CD4-positive, alpha-beta T cell treated with Interleukin-2 at 100 ng/mL for 4 hours (primary cell): Measurements from ENCODE around the gene CLEC2L.

ENCODE experiments used
- DNase-seq: peaks from one replicate; pipeline ENCODE4 v3.0.0-alpha.2; 2020; ENCODE audit warnings: low spot score

The CLEC2L gene

DNA sequence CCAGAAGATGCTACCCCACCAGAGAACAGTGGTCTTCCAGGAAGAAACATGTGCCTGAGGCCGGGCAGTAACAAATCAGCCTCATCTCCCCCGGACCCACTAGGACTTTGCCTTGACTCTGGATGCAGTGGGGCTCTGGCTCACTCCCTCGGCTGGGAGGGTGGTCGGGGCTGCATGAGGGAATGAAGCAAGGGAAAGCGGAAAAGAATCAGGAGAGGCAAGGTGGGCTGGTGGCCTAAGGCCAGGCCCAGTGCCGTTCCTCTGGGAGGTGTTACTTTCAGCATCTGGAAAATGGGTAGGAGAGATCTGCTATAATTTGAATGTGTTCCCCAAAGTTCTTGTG lies 51.8 kb downstream of the CLEC2L start:
- no peak for DNase-seq

DNA sequence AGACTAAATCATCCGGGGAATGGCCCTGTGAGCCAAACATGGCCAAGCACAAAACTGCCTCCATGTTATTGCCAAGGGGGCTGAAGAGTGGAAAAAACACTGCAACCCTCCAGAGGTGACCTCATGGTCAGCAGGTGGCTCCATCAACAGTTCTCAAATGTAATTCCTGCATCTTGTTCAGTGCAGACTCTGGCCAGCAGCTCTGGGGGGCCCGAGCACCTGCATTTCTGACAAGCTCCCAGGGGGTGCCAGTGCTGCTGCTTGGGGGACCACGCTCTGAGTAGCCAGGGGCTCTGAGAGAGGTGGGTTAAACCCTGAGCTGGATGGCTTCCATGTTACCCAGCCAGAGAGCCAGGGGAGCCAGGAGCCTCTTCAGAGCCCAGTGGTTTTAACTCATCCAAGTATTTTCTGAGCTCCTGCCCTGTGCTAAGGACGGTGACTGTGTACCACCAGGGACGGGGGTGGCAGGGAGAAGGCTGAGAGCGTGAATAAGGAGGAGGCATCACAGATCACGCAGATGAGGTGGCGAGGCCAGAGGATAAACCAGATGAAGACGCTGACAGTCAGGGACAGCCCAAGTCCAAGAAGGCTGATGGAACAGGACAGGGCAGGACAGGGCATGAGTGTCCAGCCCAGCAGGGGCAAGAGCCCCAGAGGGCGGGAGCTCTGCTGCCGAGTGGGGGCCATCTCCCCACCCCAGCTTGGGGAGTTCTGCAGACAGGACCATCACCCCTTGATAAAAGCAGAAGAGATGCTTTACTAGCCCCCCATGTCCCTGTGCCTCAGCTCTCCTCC lies 52.9 kb downstream of the CLEC2L start:
- no peak for DNase-seq

DNA sequence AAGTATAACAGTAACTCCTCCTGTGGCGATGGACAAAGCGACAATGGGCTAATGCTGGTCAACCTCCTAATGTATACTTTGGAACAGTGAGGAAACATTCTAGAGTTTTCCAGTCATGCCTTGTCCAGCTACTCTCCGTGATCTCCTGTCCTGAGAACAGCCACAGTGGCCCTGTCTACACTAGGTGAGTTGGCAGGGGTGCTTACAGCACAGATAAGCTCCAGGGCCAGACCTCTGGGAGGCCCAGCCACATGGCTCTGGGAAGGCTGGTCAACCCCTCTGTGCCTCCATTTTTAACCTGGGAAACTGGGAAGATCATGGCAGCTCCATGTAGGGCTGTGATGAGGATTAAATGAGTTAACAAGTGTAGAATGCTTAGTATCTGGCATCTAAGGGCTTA lies 57.0 kb downstream of the CLEC2L start:
- no peak for DNase-seq

DNA sequence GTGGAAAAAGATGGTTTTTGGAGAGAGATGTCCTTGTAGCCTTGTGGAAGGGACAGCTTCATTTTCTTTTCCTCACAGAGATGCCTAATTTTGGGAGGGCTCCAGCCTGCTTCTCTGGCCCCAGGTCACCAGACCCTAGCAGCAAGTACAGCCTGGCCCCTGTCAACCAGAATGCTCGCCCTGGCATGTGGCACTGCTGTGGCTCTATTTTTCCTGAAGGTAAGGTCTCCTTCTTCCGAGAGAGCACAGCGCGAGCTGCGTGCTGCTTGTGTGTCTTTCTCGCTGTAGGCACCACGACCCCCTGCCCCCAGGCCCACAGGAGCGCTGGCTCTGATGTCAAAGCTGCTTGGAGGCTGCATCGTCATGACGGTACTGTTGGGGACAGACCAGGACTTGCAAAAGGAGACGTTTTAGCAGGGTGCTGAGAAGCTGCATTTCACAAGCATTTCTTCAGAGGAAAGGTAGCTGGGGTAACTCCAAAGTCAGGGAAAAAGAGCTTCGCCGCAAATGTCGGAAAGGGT lies 58.7 kb downstream of the CLEC2L start:
- no peak for DNase-seq

DNA sequence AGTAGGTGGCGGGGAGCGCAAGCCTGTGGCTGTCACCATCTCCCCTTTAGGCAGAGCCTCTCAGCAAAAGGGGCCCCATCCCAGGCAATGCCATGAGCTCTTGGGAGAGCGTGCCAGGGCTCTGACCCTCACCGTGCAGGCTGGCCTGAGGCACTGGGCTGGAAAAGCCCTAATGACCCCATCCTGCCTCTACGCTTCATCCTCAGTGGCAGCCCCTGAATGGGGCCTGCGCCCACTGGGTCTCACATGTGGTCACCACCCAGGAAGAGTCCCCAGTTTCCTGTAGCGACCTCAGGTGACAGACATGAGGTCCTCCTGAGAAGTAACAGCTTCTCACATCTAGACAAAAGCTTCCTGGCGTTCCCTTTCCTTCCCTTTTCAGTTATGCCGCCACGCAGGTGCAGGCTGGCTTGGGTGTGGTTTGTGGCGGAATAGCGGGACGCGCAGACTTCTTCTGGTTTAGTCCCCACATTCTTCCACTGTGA lies 59.2 kb downstream of the CLEC2L start:
- no peak for DNase-seq

DNA sequence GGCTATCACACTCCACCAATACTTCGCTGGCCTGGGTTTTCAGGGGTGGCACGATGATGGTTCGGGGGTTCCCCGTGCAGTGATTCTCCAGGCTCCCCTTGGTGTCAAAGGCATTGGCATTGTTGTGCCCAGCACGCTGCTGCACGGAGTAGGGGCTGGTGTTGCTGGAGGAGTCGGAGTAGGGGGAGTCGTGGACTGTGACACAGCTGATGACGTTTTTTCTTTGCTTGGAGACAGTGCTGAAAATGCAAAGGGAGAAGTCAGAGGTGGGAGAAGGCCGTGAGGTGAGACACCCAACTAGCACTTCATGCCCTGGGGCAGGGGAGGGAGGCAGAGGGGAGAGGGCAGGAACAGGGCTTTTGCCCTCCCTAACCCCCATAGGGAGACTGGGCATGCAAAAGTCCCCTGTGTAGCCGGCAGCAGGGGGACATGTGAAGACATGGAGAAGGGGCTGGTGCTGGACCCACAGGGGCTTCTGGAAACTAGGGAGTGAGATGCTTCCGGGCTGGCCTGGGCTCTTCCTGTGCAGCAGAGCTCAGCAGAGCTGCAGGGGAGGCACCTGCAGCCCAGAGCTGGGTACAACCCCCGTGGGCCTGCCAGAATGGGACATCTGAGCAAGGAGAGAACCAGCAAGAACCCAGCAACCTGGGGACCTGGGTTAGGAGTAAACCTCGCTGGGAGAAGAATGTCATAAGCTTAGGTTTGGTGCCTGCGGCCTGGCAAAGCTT lies 60.5 kb downstream of the CLEC2L start:
- DNase-seq: no peak

DNA sequence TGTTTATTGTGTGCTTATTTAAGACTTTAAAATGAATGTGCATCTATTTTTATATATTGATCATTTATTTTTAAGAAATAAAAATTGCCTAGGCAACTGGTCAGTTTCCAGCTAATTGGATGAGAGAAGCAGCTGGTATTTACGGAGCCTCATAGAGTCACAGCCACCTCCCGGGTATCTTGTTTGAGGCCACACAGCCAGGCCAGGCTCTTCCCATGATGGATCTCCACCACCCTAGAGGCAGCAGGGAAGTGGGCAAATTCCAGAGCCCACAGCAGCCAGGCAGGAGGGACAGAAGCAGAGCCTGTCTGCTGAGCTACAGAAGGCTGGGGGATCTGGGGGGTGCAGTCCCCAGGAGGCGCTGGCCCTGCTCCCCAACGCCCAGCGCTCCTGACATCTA lies 61.6 kb downstream of the CLEC2L start:
- DNase-seq: no peak

DNA sequence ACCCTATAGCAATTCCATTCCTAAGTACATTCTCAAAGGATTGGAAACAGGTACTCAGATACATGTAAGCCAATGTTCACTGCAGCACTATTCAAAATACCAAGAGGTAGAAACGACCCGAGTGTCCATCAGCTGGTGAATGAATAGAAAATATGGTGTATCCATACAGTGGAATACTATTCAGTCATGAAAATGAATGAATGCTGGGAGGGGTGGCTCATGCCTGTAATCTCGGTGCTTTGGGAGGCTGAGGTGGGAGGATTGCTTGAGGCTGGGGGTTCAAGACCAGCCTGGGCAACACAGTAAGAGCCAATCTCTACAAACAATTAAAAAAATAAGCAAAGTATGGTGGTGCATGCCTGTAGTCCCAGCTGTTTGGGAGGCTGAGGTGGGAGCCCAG lies 62.8 kb downstream of the CLEC2L start:
- no peak for DNase-seq

DNA sequence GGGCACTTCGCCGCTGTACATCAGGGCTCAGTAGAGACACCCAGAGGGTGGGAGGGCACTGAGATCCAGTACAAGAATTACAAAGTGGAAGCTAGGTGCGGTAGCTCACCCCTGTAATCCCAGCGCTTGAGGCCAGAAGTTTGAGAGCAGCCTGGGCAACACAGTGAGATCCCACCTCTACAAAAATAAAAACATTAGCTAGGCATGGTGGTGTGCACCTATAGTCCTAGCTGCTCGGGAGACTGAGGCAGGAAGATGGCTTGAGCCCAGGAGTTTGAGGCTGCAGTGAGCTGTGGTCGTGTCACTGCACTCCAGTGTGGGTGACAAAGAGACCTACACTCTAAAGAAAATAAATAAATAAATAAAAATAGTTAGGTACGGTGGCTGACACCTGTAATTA lies 64.0 kb downstream of the CLEC2L start:
- no peak for DNase-seq

DNA sequence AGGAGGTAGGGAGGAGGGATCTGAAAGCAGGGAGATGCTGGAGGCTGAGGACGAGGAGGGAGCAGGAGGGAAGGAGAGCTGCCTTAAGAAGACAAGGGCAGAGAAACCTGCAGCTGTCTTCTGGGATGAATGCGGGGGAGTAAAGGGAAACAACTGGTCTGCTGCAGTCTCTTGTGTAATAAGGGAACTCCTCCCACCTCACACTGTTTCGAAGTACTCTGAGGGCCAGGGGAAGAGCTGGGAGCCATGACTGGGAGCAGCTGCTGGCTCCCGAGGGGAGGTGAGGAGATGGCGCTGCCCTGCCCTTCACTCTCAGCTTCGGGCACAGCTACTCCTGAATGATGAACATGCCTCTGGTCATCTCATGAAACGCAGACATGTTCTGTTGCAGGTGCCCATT lies 65.1 kb downstream of the CLEC2L start:
- DNase-seq: no peak

DNA sequence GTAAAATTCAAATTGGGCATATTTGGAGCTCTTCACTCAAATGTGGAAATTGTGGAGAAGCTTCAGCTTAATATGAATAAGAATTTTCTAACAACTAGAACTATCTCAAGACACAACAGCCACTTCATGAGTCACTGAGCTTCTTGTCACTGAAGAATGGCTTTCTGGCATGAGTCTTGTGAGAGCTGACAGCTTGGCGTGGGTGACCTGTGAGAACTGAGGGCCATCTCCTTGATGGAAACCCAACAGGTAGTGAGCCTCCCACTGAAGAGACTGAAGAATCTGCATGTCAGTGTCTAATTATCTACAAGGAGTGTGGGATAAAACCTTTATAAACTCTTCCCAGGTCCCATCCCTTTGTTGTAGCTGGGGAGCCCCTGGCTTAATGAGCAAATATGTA lies 66.0 kb downstream of the CLEC2L start:
- no peak for DNase-seq

DNA sequence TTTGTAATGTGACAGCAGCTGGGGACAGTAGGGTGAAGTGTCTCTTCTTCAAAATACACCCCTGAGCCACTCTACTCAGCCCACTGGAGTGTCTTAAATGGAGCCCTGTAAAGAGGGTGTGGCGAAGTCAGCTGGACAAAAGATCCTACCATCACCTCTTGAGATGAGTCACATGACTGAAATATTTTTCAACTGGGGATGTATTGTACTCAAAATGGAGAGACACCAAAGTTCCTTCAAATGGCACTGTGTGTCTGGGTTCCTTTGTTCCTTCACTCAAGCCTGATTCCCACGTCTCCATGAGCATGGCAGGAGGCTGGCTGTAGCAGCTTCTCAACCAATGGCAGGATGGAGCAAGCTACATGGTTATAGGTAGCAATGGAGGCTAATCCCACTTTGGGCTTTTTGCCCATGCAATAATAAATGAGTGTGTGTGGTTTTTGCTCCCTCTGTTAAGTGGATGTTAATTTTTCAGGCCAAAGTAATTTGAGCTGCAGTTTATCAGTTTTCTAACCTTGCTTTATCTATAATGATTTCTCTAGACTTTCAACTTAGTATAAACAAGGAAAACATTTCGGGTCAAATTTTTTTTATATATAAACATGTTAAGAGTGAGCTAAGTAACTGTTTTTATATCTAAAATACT lies 68.2 kb downstream of the CLEC2L start:
- no peak for DNase-seq

DNA sequence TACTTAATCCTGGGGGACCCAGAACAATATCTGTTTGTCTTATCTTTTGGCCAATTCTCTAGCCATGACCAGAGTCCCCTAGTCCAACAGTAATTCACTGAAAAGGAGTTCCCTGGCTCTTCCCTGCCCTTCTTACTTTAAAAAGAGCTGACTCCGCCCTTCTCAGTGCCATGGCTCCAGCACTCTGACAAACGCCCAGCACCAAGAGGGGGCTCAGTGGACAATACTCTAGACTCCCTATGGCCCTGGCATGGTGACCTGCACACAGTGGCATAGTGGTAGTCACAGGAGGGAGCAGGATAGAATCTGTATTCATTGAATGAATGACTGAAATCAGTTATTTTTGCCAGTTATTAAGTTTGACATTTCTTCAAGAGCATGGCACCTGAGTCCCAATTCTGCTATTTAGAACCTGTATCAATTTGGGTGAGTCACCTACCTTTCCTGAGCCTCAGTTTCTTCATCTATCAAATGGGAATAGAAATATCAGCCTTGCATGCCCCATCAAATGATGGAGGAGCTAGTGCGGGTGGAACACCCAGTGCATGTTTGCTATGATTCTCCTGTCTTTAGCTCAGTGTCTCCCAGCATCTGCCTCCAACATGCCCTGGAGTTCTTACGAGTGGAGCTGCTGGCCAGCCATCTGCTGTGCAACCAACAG lies 69.4 kb downstream of the CLEC2L start:
- no peak for DNase-seq

DNA sequence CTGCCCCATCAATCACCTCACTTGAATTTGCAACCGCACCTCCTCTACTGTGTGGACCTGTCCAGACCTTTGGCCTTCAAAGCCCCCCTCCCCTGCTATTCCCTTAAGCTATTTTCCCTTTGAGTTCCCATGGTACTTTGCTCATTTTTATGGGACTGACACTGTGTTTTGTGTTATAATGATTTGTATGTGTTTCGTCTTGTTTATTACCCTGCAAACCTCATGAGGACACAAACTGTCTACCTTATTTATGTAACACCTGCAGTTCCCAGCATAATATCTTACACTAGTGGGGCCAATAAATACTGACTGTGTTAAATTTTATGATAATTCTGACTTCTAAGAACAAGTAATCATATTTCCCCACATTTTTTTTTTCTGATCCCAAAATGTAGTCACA lies 70.6 kb downstream of the CLEC2L start:
- DNase-seq: no peak
